Testis (tissue), 2 donors: Measurements from ENCODE around the gene IL33.

Experiments
- CTCF ChIP-seq, 3 experiments: fragments of 450-650 bp in 2 of 3; fragments of 200-600 bp in 1 of 3; sonication (generic) in 1 of 3; IDR thresholded peaks; one replicate each; pipeline ENCODE4 v1.5.1; 2016 to 2019; ENCODE audit warnings: antibody characterized with exemption in 3 of 3, mild to moderate bottlenecking in 2 of 3, moderate library complexity in 1 of 3
- POLR2A ChIP-seq: fragments of 450-650 bp; IDR thresholded peaks from one replicate; pipeline ENCODE4 v1.6.1; 2017; ENCODE audit warnings: antibody characterized with exemption, mild to moderate bottlenecking, moderate library complexity

- TF ChIP-seq CTCF (IDR thresholded peaks at IDR 0.05) (no peak), POLR2A (no peak)
Observed at GRCh38 chr9:6268826-6269397, 53.3 kb downstream of the IL33 start.
